ENCODE measurements around the gene FRMD1. TPM values are rescaled to one million over a fixed set of nuclear protein-coding genes. Genes with fewer than 3 reads are reported as not detected.

Gene FRMD1
- polyA plus RNA-seq, 3 donors = 16.9 to 31.2 (median 28.4) TPM

GRCh38 chr6:168058691-168059551 is 20.1 kb downstream of the FRMD1 start:
- DNase-seq = no peak

- no peak for DNase-seq
These were observed 21.2 kb downstream of the FRMD1 start for GRCh38 chr6:168057836-168058235.

- DNase-seq = no peak
These were observed 22.0 kb downstream of the FRMD1 start for GRCh38 chr6:168056892-168057527.

- no peak for DNase-seq
These were observed 23.1 kb downstream of the FRMD1 start for GRCh38 chr6:168055696-168056489.

- DNase-seq = no peak
These were observed 24.0 kb downstream of the FRMD1 start for GRCh38 chr6:168054765-168055560.

- DNase-seq = no peak
These were observed 25.0 kb downstream of the FRMD1 start for GRCh38 chr6:168053957-168054471.

- DNase-seq = no peak
These were observed 25.7 kb downstream of the FRMD1 start for GRCh38 chr6:168053086-168053956.

GRCh38 chr6:168052291-168052891 is 26.6 kb downstream of the FRMD1 start:
- no peak for DNase-seq

GRCh38 chr6:168051648-168052047 is 27.4 kb downstream of the FRMD1 start:
- no peak for DNase-seq

- no peak for DNase-seq
These were observed 28.0 kb downstream of the FRMD1 start for GRCh38 chr6:168050881-168051586.

GRCh38 chr6:168050225-168050880 is 28.7 kb downstream of the FRMD1 start:
- DNase-seq = no peak

- no peak for DNase-seq
These were observed 29.2 kb downstream of the FRMD1 start for GRCh38 chr6:168049706-168050224.

- no peak for DNase-seq
These were observed 29.7 kb downstream of the FRMD1 start for GRCh38 chr6:168049277-168049676.

GRCh38 chr6:168048724-168049025 is 30.3 kb downstream of the FRMD1 start:
- no peak for DNase-seq

- DNase-seq = no peak
These were observed 30.9 kb downstream of the FRMD1 start for GRCh38 chr6:168047841-168048723.

- no peak for DNase-seq
These were observed 32.3 kb downstream of the FRMD1 start for GRCh38 chr6:168046696-168047095.

All from renal pelvis (tissue), 4 donors.